ENCODE data around the gene ETNK2. TPM values are rescaled to one million over a fixed set of nuclear protein-coding genes. Genes with fewer than 3 reads are reported as not detected.

ETNK2 gene
- total and polyA plus RNA-seq, 2 of the 4 experiments (the other 2 are of a cell fraction): 18.9 to 26.0 TPM

DNA sequence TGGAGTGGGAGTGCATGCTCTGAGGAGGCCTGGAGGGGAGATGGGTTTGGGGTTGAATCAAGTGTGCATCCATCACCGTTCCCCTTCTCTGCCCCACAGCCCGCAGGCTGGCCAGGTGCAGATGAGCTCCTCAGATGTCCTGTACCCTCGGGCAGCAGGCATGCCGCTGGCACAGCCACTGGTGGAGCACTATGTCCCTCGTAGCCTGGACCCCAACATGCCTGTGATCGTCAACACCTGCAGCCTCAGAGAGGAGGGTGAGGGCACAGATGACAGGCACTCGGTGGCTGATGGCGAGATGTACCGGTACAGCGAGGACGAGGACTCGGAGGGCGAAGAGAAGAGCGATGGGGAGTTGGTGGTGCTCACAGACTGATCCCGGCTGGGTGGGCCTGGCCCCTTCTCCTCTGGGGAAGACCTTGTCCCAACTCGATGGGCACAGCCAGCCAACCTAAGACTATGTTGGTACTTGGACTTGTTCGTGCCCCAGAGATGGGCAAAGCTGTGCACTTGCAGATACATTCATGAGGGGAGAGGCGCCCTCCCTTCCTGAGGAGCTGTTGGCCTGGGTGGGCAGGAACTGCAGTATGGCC lies 26.0 kb downstream of the ETNK2 start:
- H2AK5ac ChIP-seq (ENCODE audit: low read depth, low read length): no peak overlapping the region
- 0 out of 2 replicates have a peak, but pooled peaks cover 5% of the 10 kb centered on the region for H3K9me1 ChIP-seq (ENCODE audit: insufficient read depth, low read length)
- no peak overlapping the region for H3K4me3 ChIP-seq (ENCODE audit: insufficient read depth, low read depth, low read length)
- H3K18ac ChIP-seq (ENCODE audit: low read depth, low read length): no peak overlapping the region
- H3K4me1 ChIP-seq (ENCODE audit: control insufficient read depth, insufficient read depth, low read length): peaks cover 12% of the 10 kb centered on the region
- no peaks in the 10 kb centered on the region for H4K20me1 ChIP-seq (ENCODE audit: insufficient read depth, low read length)
- H2BK5ac ChIP-seq (ENCODE audit: low read depth, low read length, poor library complexity, severe bottlenecking): no peak overlapping the region
- no peaks in the 10 kb centered on the region for H3K9me3 ChIP-seq (ENCODE audit: control insufficient read depth, insufficient read depth, low read length)
- H3K56ac ChIP-seq (ENCODE audit: extremely low read depth, insufficient read depth, low read length): no peak overlapping the region
- intact Hi-C loops (cut with micrococcal nuclease) (no loop called here), dilution Hi-C loops (cut with HindIII; ENCODE audit: low sequenced_read_pairs, unreplicated experiment) (loop anchor here (25.0 kb wide), 1 partner anchor 264 kb away; the partner anchor contains the start of gene SNRPE), in situ Hi-C loops (cut with MboI; ENCODE audit: low sequenced_read_pairs) (loop anchor here (5.0 kb wide), 1 partner anchor 254 kb away; no protein-coding TSS in a partner anchor)
- H2BK20ac ChIP-seq (ENCODE audit: low read depth, low read length): no peak overlapping the region
- H3K27ac ChIP-seq (ENCODE audit: insufficient read depth, low read length): no peak overlapping the region
- H3K79me1 ChIP-seq (ENCODE audit: low read depth in 1 of 2, low read length in 2 of 2): no peaks in the 10 kb centered on the region
- ChIA-PET POLR2A (ENCODE audit: unreplicated experiment) (no interaction called here), CTCF (interaction anchor here (7.8 kb wide), 1 partner anchor 255 kb away, joined by 95 read pairs; no protein-coding TSS in a partner anchor)
- no peak overlapping the region for H2BK120ac ChIP-seq (ENCODE audit: low read depth, low read length)
- no peak overlapping the region for H3K23ac ChIP-seq (ENCODE audit: low read depth, low read length)
- no peak overlapping the region for H4K5ac ChIP-seq (ENCODE audit: low read depth, low read length)
- no peak overlapping the region for H3K4me2 ChIP-seq (ENCODE audit: low read depth, low read length)
- H4K91ac ChIP-seq (ENCODE audit: insufficient read depth, low read depth, low read length): no peak overlapping the region
- BruUV-seq (replicated peaks): no TSS peak
- no peak overlapping the region for H3K14ac ChIP-seq (replicated peaks; ENCODE audit: low read depth, low read length)
- H3K36me3 ChIP-seq (ENCODE audit: control insufficient read depth, insufficient read depth, low read length): peaks cover 7% of the 10 kb centered on the region
- H2AFZ ChIP-seq (replicated peaks; ENCODE audit: low read length, poor library complexity): no peak overlapping the region
- no peak overlapping the region for H4K8ac ChIP-seq (ENCODE audit: low read depth in 2 of 2, low read length in 2 of 2)
- ATAC-seq (ENCODE audit: low read depth): no peak
- H2AK9ac ChIP-seq (replicated peaks; ENCODE audit: low read depth, low read length, poor library complexity): no peak overlapping the region
- H2BK15ac ChIP-seq (ENCODE audit: low read depth, low read length): no peak overlapping the region
- no peak for TF ChIP-seq RAD21 (IDR thresholded peaks at IDR 0.05; ENCODE audit: low read length)
- H3K27me3 ChIP-seq (ENCODE audit: control insufficient read depth, insufficient read depth, low read length): no peaks in the 10 kb centered on the region
- no peak overlapping the region for H3K9ac ChIP-seq (ENCODE audit: low read depth, low read length)
- no peak overlapping the region; the same call in 1 of the 2 replicates for H3K4ac ChIP-seq (ENCODE audit: low read depth, low read length)
- WGBS, 2 experiments (ENCODE audit: extremely low coverage in 2 of 2, insufficient read length in 1 of 2): 72% methylated on average over 2 of the region's 18 CpGs; no CpG with 5 or more reads in 1 of the 2 experiments
- no peak for DNase-seq
